CD14-positive monocyte (primary cell): Measurements from ENCODE around the gene WBP1. TPM values are rescaled to one million over a fixed set of nuclear protein-coding genes. Genes with fewer than 3 reads are reported as not detected.

ENCODE experiments used
- DNase-seq, 3 donors: peaks; one replicate each; pipeline ENCODE4 v3.0.0-alpha.2; 2011 to 2022
- H2AFZ ChIP-seq: 2 replicates; pipeline ENCODE4 v1.6.0; 2012; ENCODE audit warnings: mild to moderate bottlenecking, low read depth, low read length, inconsistent platforms; ENCODE audit not compliant: insufficient read depth, poor library complexity, severe bottlenecking
- H3K27ac ChIP-seq, 2 donors: 1 replicate in 1 of 2; 2 replicates in 1 of 2; pipeline ENCODE4 v1.5.1; 2012 to 2013; ENCODE audit warnings: low read length in 2 of 2, control low read depth in 1 of 2, inconsistent platforms in 1 of 2, low read depth in 1 of 2, mild to moderate bottlenecking in 1 of 2
- H3K27me3 ChIP-seq, 2 donors: one replicate each; pipeline versions ENCODE4 v1.6.0 to v1.6.1; 2011 to 2013; ENCODE audit warnings: low read length in 2 of 2; ENCODE audit not compliant: control insufficient read depth in 2 of 2, insufficient read depth in 2 of 2
- H3K36me3 ChIP-seq, 2 donors: replicated peaks in 1 of 2; 1 replicate in 1 of 2; 2 replicates in 1 of 2; pipeline versions ENCODE4 v1.5.1 to v1.6.1; 2012 to 2013; ENCODE audit warnings: low read length in 2 of 2, control low read depth in 1 of 2, inconsistent platforms in 1 of 2, mild to moderate bottlenecking in 1 of 2; ENCODE audit not compliant: insufficient read depth in 2 of 2, control insufficient read depth in 1 of 2
- H3K4me1 ChIP-seq, 2 donors: 1 replicate in 1 of 2; 2 replicates in 1 of 2; pipeline versions ENCODE4 v1.5.1 to v1.6.1; 2012 to 2013; ENCODE audit warnings: low read length in 2 of 2, control low read depth in 1 of 2, inconsistent platforms in 1 of 2, mild to moderate bottlenecking in 1 of 2, moderate library complexity in 1 of 2; ENCODE audit not compliant: insufficient read depth in 2 of 2, control insufficient read depth in 1 of 2
- H3K4me2 ChIP-seq: replicated peaks from 2 replicates; pipeline ENCODE3; 2012; ENCODE audit warnings: low read length, moderate library complexity, mild to moderate bottlenecking; ENCODE audit not compliant: poor library complexity, severe bottlenecking; ENCODE audit errors: extremely low read depth
- H3K4me3 ChIP-seq, 3 experiments: fragments of 200-600 bp in 1 of 3; sonication (generic) in 1 of 3; replicated peaks in 1 of 3; 1 replicate in 2 of 3; 2 replicates in 1 of 3; pipeline ENCODE4 v1.5.1; 2011 to 2013; ENCODE audit warnings: low read length in 3 of 3, mild to moderate bottlenecking in 3 of 3, control low read depth in 2 of 3, low read depth in 2 of 3, inconsistent platforms in 1 of 3, moderate library complexity in 1 of 3
- H3K79me2 ChIP-seq: 2 replicates; pipeline ENCODE4 v1.6.0; 2012; ENCODE audit warnings: mild to moderate bottlenecking, control low read depth, inconsistent platforms, low read length, moderate library complexity; ENCODE audit not compliant: insufficient read depth
- H3K9ac ChIP-seq: 2 replicates; pipeline ENCODE4 v1.6.0; 2017; ENCODE audit warnings: low read length, mild to moderate bottlenecking; ENCODE audit not compliant: insufficient read depth, poor library complexity, severe bottlenecking
- H3K9me3 ChIP-seq, 2 donors: replicated peaks in 1 of 2; 1 replicate in 1 of 2; 2 replicates in 1 of 2; pipeline versions ENCODE4 v1.5.1 to v1.6.1; 2012 to 2013; ENCODE audit warnings: low read length in 2 of 2, control low read depth in 1 of 2; ENCODE audit not compliant: control insufficient read depth in 1 of 2, insufficient read depth in 1 of 2
- H4K20me1 ChIP-seq: 2 replicates; pipeline ENCODE4 v1.6.0; 2012; ENCODE audit warnings: mild to moderate bottlenecking, low read length, control low read depth, moderate library complexity; ENCODE audit not compliant: insufficient read depth
- H3K27ac Mint-ChIP-seq, 7 donors: one replicate each; pipeline ENCODE4 v1.8.0; 2020; ENCODE audit warnings: mild to moderate bottlenecking in 7 of 7, mixed read lengths in 7 of 7, moderate library complexity in 6 of 7, inconsistent platforms in 2 of 7
- H3K27me3 Mint-ChIP-seq, 3 donors: one replicate each; pipeline ENCODE4 v1.8.0; 2021 to 2022; ENCODE audit warnings: low read depth in 3 of 3, mild to moderate bottlenecking in 3 of 3, mixed read lengths in 3 of 3, moderate library complexity in 3 of 3, inconsistent platforms in 1 of 3
- H3K36me3 Mint-ChIP-seq, 2 donors: one replicate each; pipeline ENCODE4 v1.8.0; 2020; ENCODE audit warnings: mixed read lengths in 2 of 2, inconsistent platforms in 1 of 2, mild to moderate bottlenecking in 1 of 2
- H3K4me1 Mint-ChIP-seq: one replicate; pipeline ENCODE4 v1.8.0; 2020; ENCODE audit warnings: mild to moderate bottlenecking, mixed read lengths
- H3K4me3 Mint-ChIP-seq, 2 donors: one replicate each; pipeline ENCODE4 v1.8.0; 2020; ENCODE audit warnings: mild to moderate bottlenecking in 2 of 2, mixed read lengths in 2 of 2, moderate library complexity in 1 of 2
- H3K9me3 Mint-ChIP-seq, 7 donors: one replicate each; pipeline ENCODE4 v1.8.0; 2020 to 2022; ENCODE audit warnings: mixed read lengths in 7 of 7, mild to moderate bottlenecking in 6 of 7, moderate library complexity in 6 of 7, inconsistent platforms in 2 of 7
- WGBS: methylation state at CpG from one replicate; pipeline ENCODE4 v1.1.5; 2013; ENCODE audit warnings: missing lambda C conversion rate; ENCODE audit not compliant: insufficient coverage; 5-methylcytosine and 5-hydroxymethylcytosine counted together
- intact Hi-C, 2 donors: fragments of 100-400 bp; cut with micrococcal nuclease; formaldehyde crosslinking; loops; one replicate each; pipeline versions ENCODE4 v1.15.0 to v1.15.1; 2023
- polyA plus RNA-seq, 3 donors: library from polyadenylated mRNA; depleted of rRNA in 1 of 3; unstranded in 2 of 3; stranded (reverse) in 1 of 3; fragments of 300-500 nt in 2 of 3; fragments of >200 nt in 1 of 3; fragmentation: Illumina TruSeq in 2 of 3; gene quantifications; 1 replicate in 2 of 3; 2 replicates in 1 of 3; pipeline ENCODE4 v1.2.3, GENCODE V29; 2012 to 2021
- TF ChIP-seq, protein P1 (sequence below): fragments of 200-600 bp; IDR thresholded peaks from one replicate; pipeline ENCODE4 v1.8.0; 2022; ENCODE audit warnings: antibody characterized with exemption, mild to moderate bottlenecking

Gene WBP1
- polyA plus RNA-seq, 3 donors = 23.9 to 109 (median 31.0) TPM

DNA sequence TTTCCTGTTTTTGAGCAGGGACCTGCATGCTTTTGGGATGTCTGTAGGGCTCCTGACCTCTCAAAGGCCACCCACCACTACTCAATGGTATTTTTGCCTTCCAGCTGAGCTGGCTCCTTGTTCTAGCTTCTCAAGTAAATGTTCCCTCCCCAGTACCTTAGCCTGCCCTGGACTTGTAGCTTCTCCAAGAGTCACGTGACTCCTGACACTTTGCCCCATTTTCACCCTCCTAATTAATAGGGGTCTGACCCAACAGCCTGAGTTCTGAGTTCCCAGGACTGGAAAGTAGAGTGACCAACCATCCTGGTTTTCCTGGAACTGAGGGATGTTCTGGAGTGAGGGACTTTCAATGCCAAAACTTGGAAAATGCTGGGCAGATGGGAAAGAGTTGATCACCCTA lies 37.2 kb downstream of the WBP1 start:
- Histone ChIP-seq H3K9me3 (peaks cover 0 to 20% of the 10 kb centered on the region in 2 donors), H2AFZ (no peak overlapping the region), H3K4me2 (no peak overlapping the region), H3K79me2 (no peaks in the 10 kb centered on the region), H3K4me1 (peaks cover 26 to 28% of the 10 kb centered on the region in 2 donors), H3K9ac (no peak overlapping the region), H3K36me3 (peaks cover 38 to 43% of the 10 kb centered on the region in 2 donors), H3K27me3 (peaks cover 35 to 46% of the 10 kb centered on the region in 2 donors), H3K27ac (no peak overlapping the region), H3K4me3 (no peak overlapping the region), H4K20me1 (no peaks in the 10 kb centered on the region)
- WGBS = no CpG with 5 or more reads among the region's 1 CpG
- TF ChIP-seq, protein P1, sequence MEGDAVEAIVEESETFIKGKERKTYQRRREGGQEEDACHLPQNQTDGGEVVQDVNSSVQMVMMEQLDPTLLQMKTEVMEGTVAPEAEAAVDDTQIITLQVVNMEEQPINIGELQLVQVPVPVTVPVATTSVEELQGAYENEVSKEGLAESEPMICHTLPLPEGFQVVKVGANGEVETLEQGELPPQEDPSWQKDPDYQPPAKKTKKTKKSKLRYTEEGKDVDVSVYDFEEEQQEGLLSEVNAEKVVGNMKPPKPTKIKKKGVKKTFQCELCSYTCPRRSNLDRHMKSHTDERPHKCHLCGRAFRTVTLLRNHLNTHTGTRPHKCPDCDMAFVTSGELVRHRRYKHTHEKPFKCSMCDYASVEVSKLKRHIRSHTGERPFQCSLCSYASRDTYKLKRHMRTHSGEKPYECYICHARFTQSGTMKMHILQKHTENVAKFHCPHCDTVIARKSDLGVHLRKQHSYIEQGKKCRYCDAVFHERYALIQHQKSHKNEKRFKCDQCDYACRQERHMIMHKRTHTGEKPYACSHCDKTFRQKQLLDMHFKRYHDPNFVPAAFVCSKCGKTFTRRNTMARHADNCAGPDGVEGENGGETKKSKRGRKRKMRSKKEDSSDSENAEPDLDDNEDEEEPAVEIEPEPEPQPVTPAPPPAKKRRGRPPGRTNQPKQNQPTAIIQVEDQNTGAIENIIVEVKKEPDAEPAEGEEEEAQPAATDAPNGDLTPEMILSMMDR = no peak
- Mint-ChIP-seq H3K36me3 (peaks cover 64 to 66% of the 10 kb centered on the region in 2 donors), H3K27me3 (peaks cover 41 to 50% (median 47%) of the 10 kb centered on the region in 3 donors), H3K9me3 (peaks cover 0 to 21% (median 3%) of the 10 kb centered on the region in 7 donors), H3K4me1 (peaks cover 26% of the 10 kb centered on the region), H3K27ac (no peak overlapping the region), H3K4me3 (peak overlapping the region in 1 of 2 donors; percentile 24)
- DNase-seq = no peak
- intact Hi-C loops = no loop called here

DNA sequence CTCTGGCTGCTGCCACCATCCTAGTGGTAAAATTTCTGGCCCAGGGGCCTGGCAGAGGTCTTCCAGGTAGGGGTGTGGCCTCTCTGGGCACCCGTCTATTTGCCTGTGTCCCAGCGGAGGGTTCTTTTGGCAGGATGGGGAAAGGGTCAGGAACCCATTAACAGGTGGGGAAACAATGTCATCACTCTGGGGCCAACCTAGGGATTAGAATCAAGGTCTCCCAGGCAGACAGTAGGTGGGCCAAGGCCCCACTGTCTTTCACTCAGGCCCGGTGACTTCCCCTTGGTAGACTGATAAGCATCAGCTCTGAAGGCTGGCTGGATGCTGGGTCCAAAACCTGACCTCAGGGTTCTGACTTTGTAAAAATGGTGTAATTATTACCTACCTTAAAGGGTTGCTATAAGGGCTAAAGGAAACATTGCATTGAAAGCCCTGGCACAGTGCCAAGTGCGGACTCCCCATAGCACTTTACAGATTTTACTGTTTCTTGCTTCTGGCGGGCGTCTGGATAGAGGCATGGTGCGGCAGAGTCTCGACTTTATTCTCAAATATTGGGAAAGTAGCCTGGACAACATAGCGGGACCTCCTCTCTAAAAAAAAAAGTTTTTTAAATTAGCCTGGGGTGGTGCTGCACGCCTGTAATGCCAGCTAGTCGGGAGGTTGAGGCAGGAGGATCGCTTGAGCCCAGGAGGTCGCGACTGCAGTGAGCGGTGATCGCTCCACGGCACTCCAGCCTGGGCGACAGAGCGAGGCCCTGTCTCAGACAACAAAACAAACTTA lies 38.9 kb downstream of the WBP1 start:
- peaks cover 57 to 68% (median 64%) of the 10 kb centered on the region in 3 donors for H3K27me3 Mint-ChIP-seq
- H3K4me1 Mint-ChIP-seq = peaks cover 32% of the 10 kb centered on the region
- Histone ChIP-seq H3K36me3 (peaks cover 20 to 25% of the 10 kb centered on the region in 2 donors), H3K27ac (no peak overlapping the region), H2AFZ (peak overlapping the region; percentile 90), H3K9me3 (peaks cover 0 to 20% of the 10 kb centered on the region in 2 donors), H4K20me1 (no peaks in the 10 kb centered on the region), H3K4me2 (peak overlapping the region; percentile 87), H3K27me3 (peaks cover 51 to 63% of the 10 kb centered on the region in 2 donors), H3K9ac (no peak overlapping the region), H3K4me3 (peak overlapping the region in 1 of 3 experiments; percentile 79), H3K79me2 (no peaks in the 10 kb centered on the region), H3K4me1 (peaks cover 30 to 31% of the 10 kb centered on the region in 2 donors)
- H3K4me3 Mint-ChIP-seq = peak overlapping the region; percentile 76 to 97
- H3K27ac Mint-ChIP-seq = peak overlapping the region in 1 of 7 donors; percentile 24
- TF ChIP-seq, protein P1 = no peak
- H3K9me3 Mint-ChIP-seq = peaks cover 0 to 27% (median 4%) of the 10 kb centered on the region in 7 donors
- 83% methylated on average over 5 of the region's 19 CpGs for WGBS
- DNase-seq = no peak
- peaks cover 52 to 60% of the 10 kb centered on the region in 2 donors for H3K36me3 Mint-ChIP-seq
- intact Hi-C loops = no loop called here
